Raji (cell line): ENCODE measurements around the gene IL1R1.

Source experiments
- POLR2A ChIP-seq: IDR thresholded peaks from 2 replicates; pipeline ENCODE4 v1.6.1; 2011; ENCODE audit warnings: low read depth, low read length, control low read depth; ENCODE audit not compliant: insufficient read depth

IL1R1 gene

DNA sequence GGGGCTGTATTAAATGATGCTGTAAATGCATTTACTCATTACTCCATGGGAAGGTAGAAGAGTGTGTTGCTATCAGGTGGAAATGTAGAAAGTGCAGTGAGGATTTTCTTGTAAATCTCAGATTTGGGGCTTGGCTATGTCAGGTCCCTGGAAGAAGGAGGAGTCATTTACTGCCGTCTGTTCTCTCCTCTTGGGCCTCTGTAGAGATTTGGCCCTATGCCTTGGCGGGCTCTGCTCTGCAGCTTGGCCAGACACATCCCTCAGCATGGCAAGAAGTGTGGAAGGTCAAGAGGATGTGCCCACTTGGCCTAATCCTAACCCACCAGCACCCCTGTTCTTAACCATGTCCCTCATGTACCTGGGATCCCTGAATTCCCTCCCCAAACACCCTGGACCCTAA is 6.7 kb downstream of the IL1R1 start:
- TF ChIP-seq POLR2A, result no peak

DNA sequence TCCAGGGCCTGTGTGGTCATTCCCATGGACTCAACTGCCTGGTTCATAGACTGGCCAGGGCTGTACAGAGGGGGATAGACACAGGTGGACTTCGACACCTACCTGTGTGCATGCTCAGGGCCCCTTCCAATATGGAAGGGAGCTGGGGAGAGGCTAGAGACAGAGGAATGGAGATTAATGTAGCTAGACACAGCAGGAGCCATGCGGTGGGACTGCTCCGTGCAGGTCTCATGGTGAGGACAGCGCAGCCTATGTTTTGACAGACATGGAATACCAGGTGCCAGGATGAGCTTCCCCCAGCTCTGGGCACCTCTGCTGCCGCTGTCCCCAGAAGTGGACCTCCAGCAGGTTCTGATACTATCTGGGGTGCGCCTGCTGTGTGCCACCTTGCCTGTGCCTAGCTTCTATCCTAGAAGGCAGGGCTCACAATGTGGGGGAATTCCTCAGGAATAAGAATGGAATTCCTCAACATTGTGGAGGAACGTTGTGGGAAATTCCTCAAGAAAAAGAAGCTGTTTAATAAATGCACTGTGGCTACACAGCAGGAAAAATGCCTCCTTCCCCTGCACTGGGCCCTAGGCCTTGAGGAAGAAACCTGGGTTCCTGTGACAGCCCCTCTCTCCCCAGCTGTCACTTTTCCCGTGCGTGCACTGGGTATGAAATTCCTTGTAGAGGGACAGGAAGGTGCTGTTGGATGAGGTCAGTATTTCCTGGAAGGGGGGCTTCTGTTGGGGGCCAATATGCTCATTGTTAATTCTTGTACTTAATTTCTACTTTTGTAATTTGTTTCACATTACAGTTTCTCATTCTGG is 7.3 kb downstream of the IL1R1 start:
- no peak for TF ChIP-seq POLR2A

DNA sequence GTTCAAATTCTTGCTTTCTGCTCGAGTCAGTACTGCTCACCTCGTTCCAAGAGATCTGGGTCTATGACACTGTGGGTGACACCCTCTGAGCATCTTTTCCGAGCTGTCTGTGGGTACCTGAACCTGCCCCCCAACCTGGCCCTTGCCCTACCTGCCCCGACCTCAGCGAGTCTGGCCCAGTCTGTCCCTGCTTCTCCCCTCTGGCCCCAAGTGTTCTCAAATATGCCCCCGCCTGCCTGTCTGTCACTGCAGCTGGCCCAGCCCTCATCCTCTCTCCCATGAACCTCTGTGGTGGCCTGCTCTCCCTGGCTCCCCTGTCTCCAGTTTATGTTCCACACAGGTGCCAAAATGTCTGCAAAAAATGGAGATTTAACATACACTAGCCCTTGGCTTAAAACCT is 11.8 kb downstream of the IL1R1 start:
- no peak for TF ChIP-seq POLR2A

- TF ChIP-seq POLR2A, result no peak
Observed at GRCh38 chr2:102154946-102155702, 12.6 kb downstream of the IL1R1 start.

- TF ChIP-seq POLR2A, result no peak
Observed at GRCh38 chr2:102155703-102156515, 13.4 kb downstream of the IL1R1 start.

DNA sequence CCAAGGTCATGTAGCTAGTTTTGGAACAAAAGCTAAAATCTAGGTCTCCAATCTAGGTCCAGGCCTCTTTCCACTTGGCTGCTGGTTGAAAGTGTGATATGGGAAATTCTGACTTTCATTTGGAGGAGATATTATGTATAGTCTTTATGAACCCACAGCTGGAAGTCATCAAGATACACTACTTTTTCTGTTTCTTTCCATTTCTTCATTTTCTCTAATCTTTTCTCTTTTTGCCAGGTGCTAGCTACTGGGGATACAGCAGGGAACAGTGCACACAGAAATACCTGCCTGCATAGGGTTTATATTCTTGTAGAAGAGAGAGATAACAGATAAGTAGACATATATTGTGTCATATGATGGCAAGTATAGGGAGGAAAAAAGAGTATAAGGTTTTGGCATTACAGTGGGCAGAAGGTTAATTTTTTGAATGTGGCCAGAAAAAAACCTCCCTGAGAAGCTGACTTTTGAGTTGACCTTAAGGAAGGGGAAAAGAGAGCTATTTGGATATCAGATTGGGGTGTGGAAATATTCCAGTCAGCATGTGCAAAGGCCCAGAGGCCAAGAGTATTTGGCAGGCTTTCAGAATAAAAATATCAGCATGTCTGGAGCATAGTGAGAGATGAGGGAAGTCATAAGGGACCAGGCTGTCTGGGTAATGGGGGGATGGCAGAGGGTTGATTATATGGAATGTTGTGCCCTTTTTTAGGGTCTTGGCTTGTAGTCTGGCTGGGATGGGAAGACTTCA is 15.6 kb downstream of the IL1R1 start:
- no peak for TF ChIP-seq POLR2A

- no peak for TF ChIP-seq POLR2A
Observed at GRCh38 chr2:102159295-102159694, 16.7 kb downstream of the IL1R1 start.

- TF ChIP-seq POLR2A, result no peak
Observed at GRCh38 chr2:102166189-102166845, 23.8 kb downstream of the IL1R1 start.

DNA sequence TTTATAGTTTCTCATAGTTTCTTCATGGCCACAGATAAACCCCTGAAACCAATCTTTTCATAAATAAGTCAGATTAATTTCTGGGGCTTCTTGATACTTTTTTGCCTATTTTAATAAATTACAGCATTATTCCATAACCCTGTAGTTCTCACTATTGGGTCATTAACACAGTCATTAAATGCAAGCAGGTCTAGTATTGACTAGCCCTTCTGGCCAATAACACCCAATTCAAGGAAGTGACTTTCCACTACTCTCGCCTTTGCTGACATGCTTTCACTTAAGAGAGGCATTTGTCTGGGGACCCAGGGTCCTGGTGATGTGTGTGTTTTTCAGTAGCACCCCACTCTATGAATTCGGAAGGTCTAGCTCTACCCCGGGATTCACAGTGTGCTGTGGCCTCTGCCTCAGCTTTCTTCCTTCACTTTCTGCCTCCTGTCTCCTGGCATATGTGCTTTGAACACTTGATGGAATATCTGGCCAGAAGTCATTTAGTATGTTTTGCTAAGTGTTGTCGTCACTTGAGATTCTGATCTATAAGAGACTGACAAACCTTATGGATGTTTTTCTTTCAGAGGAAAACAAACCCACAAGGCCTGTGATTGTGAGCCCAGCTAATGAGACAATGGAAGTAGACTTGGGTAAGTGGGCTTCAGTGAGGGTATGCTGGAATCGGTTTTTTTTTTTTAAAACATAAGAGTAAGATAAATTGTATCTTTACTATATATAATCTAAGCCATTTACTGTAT is 25.7 kb downstream of the IL1R1 start:
- no peak for TF ChIP-seq POLR2A

DNA sequence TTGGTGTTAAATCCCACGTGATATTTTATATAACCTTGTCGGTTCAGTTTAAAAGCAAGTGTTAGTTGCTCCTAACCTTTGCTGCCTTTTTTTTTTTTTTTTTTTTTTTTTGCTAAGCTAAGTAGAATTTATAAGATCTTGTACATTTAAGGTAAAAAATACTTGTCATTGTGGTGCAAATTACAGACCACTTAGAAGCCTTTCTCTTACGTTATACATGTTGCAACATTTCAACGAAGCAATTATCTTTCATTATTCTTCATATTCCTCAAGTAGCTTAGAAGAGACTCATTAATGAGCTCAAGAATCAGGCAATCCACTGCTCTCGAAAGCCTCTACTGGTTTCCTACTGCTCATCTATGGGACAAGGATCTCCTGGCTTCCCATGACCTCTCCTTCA is 29.4 kb downstream of the IL1R1 start:
- TF ChIP-seq POLR2A, result no peak

- no peak for TF ChIP-seq POLR2A
Observed at GRCh38 chr2:102172745-102173144, 30.2 kb downstream of the IL1R1 start.

- no peak for TF ChIP-seq POLR2A
Observed at GRCh38 chr2:102176172-102176571, 33.6 kb downstream of the IL1R1 start.

GRCh38 chr2:102177814-102178478 is 35.4 kb downstream of the IL1R1 start:
- no peak for TF ChIP-seq POLR2A
